ENCODE data around the gene PIBF1. TPM values are rescaled to one million over a fixed set of nuclear protein-coding genes. Genes with fewer than 3 reads are reported as not detected.
"Not testable (repeated sequence)": the region's sequence is repeated elsewhere in the genome, so short reads cannot be mapped to it uniquely, and the experiment has no call there.

PIBF1 gene
- polyA plus RNA-seq, 3 donors = 33.9 to 39.3 (median 39.2) TPM

- DNase-seq (ENCODE audit: extremely low read depth in 1 of 11, low read depth in 9 of 11, low spot score in 4 of 11) = no peak
These were observed 104.5 kb downstream of the PIBF1 start for GRCh38 chr13:72886272-72887067.

- no peak for DNase-seq (ENCODE audit: extremely low read depth in 1 of 11, low read depth in 9 of 11, low spot score in 4 of 11)
These were observed 107.6 kb downstream of the PIBF1 start for GRCh38 chr13:72889495-72889894.

- no peak for DNase-seq (ENCODE audit: extremely low read depth in 1 of 11, low read depth in 9 of 11, low spot score in 4 of 11)
These were observed 108.6 kb downstream of the PIBF1 start for GRCh38 chr13:72890546-72890945.

GRCh38 chr13:72891423-72891822, 109.5 kb downstream of the PIBF1 start:
- no peak for DNase-seq (ENCODE audit: extremely low read depth in 1 of 11, low read depth in 9 of 11, low spot score in 4 of 11)

GRCh38 chr13:72896869-72897268, 114.9 kb downstream of the PIBF1 start:
- DNase-seq (ENCODE audit: extremely low read depth in 1 of 11, low read depth in 9 of 11, low spot score in 4 of 11) = no peak

- not testable (repeated sequence) for DNase-seq (ENCODE audit: extremely low read depth in 1 of 11, low read depth in 9 of 11, low spot score in 4 of 11)
These were observed 119.6 kb downstream of the PIBF1 start for GRCh38 chr13:72901546-72901945.

- DNase-seq (ENCODE audit: extremely low read depth in 1 of 11, low read depth in 9 of 11, low spot score in 4 of 11) = no peak
These were observed 126.5 kb downstream of the PIBF1 start for GRCh38 chr13:72908416-72908815.

- DNase-seq (ENCODE audit: extremely low read depth in 1 of 11, low read depth in 9 of 11, low spot score in 4 of 11) = no peak
These were observed 130.0 kb downstream of the PIBF1 start for GRCh38 chr13:72911981-72912380.

- no peak for DNase-seq (ENCODE audit: extremely low read depth in 1 of 11, low read depth in 9 of 11, low spot score in 4 of 11)
These were observed 138.2 kb downstream of the PIBF1 start for GRCh38 chr13:72920097-72920496.

GRCh38 chr13:72931311-72931710, 149.4 kb downstream of the PIBF1 start:
- DNase-seq (ENCODE audit: extremely low read depth in 1 of 11, low read depth in 9 of 11, low spot score in 4 of 11) = no peak

- no peak for DNase-seq (ENCODE audit: extremely low read depth in 1 of 11, low read depth in 9 of 11, low spot score in 4 of 11)
These were observed 150.3 kb downstream of the PIBF1 start for GRCh38 chr13:72932250-72932649.

GRCh38 chr13:72946267-72946666, 164.3 kb downstream of the PIBF1 start:
- not testable (repeated sequence) for DNase-seq (ENCODE audit: extremely low read depth in 1 of 11, low read depth in 9 of 11, low spot score in 4 of 11)

- DNase-seq (ENCODE audit: extremely low read depth in 1 of 11, low read depth in 9 of 11, low spot score in 4 of 11) = no peak
These were observed 170.7 kb downstream of the PIBF1 start for GRCh38 chr13:72952529-72953141.

- DNase-seq (ENCODE audit: extremely low read depth in 1 of 11, low read depth in 9 of 11, low spot score in 4 of 11) = peak in 7 of 11 donors; percentile 3 to 15 (median 12)
These were observed 171.5 kb downstream of the PIBF1 start for GRCh38 chr13:72953391-72953965.

- no peak for DNase-seq (ENCODE audit: extremely low read depth in 1 of 11, low read depth in 9 of 11, low spot score in 4 of 11)
These were observed 177.7 kb downstream of the PIBF1 start for GRCh38 chr13:72959643-72960042.

GRCh38 chr13:72960114-72960513, 178.2 kb downstream of the PIBF1 start:
- DNase-seq (ENCODE audit: extremely low read depth in 1 of 11, low read depth in 9 of 11, low spot score in 4 of 11) = no peak

GRCh38 chr13:72960541-72960940, 178.6 kb downstream of the PIBF1 start:
- peak in 8 of 11 donors; percentile 12 to 64 (median 40) for DNase-seq (ENCODE audit: extremely low read depth in 1 of 11, low read depth in 9 of 11, low spot score in 4 of 11)

- no peak for DNase-seq (ENCODE audit: extremely low read depth in 1 of 11, low read depth in 9 of 11, low spot score in 4 of 11)
These were observed 181.8 kb downstream of the PIBF1 start for GRCh38 chr13:72963762-72964161.

- DNase-seq (ENCODE audit: extremely low read depth in 1 of 11, low read depth in 9 of 11, low spot score in 4 of 11) = no peak
These were observed 188.5 kb downstream of the PIBF1 start for GRCh38 chr13:72970301-72970880.

- no peak for DNase-seq (ENCODE audit: extremely low read depth in 1 of 11, low read depth in 9 of 11, low spot score in 4 of 11)
These were observed 189.0 kb downstream of the PIBF1 start for GRCh38 chr13:72970956-72971355.

Data from renal cortex interstitium (tissue), 11 donors.